H1 (cell line): ENCODE results near the gene CHST11. TPM values are rescaled to one million over a fixed set of nuclear protein-coding genes. Genes with fewer than 3 reads are reported as not detected.

Experiments
- CTCF ChIA-PET: fragments of 300-600 bp; sonication (Branson Sonifier 250); formaldehyde crosslinking; loops from one replicate; lab custom pipeline; 2021; ENCODE audit not compliant: partially characterized antibody; lab: Charles Lee
- POLR2A ChIA-PET: fragments of 300-600 bp; sonication (Branson Sonifier 250); formaldehyde crosslinking; loops from one replicate; lab custom pipeline; 2021; ENCODE audit warnings: inconsistent platforms; ENCODE audit not compliant: partially characterized antibody; lab: Charles Lee
- DNase-seq, 2 experiments: peaks; one replicate each; pipeline versions ENCODE4 v3.0.0 to v3.0.0-alpha.2; 2010 to 2022; ENCODE audit warnings: low spot score in 2 of 2, low read depth in 1 of 2, mixed read lengths in 1 of 2
- FAIRE-seq: peaks from 2 replicates; lab custom pipeline; 2011; peaks lifted over from hg19 to GRCh38; lab: Jason Lieb, UNC
- H2AFZ ChIP-seq: 2 replicates; pipeline ENCODE4 v1.8.1; 2012; ENCODE audit warnings: low read length, inconsistent platforms
- H2AK5ac ChIP-seq: 2 replicates; pipeline ENCODE4 v1.6.1; 2013; ENCODE audit warnings: low read depth, low read length
- H2BK120ac ChIP-seq: replicated peaks from 2 replicates; pipeline ENCODE3; 2013; ENCODE audit warnings: low read depth, low read length, inconsistent platforms
- H2BK12ac ChIP-seq: 2 replicates; pipeline ENCODE4 v1.6.1; 2013; ENCODE audit warnings: low read depth, low read length
- H2BK15ac ChIP-seq: 2 replicates; pipeline ENCODE4 v1.6.1; 2013; ENCODE audit warnings: low read length
- H2BK20ac ChIP-seq: 2 replicates; pipeline ENCODE4 v1.6.1; 2013; ENCODE audit warnings: low read length
- H2BK5ac ChIP-seq: 2 replicates; pipeline ENCODE4 v1.6.1; 2013; ENCODE audit warnings: low read depth, low read length
- H3K14ac ChIP-seq: 2 replicates; pipeline ENCODE4 v1.6.1; 2013; ENCODE audit warnings: inconsistent platforms; ENCODE audit not compliant: insufficient read length
- H3K18ac ChIP-seq: 2 replicates; pipeline ENCODE4 v1.6.1; 2013; ENCODE audit warnings: low read length; ENCODE audit errors: extremely low read depth
- H3K23ac ChIP-seq: 2 replicates; pipeline ENCODE4 v1.6.1; 2013; ENCODE audit warnings: inconsistent platforms; ENCODE audit not compliant: insufficient read length
- H3K23me2 ChIP-seq: 2 replicates; pipeline ENCODE4 v1.6.1; 2013; ENCODE audit warnings: low read depth, low read length
- H3K27ac ChIP-seq: 2 replicates; pipeline ENCODE4 v1.6.1; 2011; ENCODE audit warnings: low read depth, low read length, inconsistent platforms
- H3K27me3 ChIP-seq, 4 experiments: replicated peaks in 1 of 4; 1 replicate in 1 of 4; 2 replicates in 3 of 4; pipeline versions ENCODE4 v1.6.1 to v1.8.1; 2011 to 2013; ENCODE audit warnings: low read length in 3 of 4, mild to moderate bottlenecking in 3 of 4, inconsistent platforms in 2 of 4, mixed read lengths in 2 of 4, moderate library complexity in 1 of 4; ENCODE audit not compliant: control insufficient read depth in 3 of 4, insufficient read depth in 3 of 4; ENCODE audit errors: extremely low read depth in 1 of 4
- H3K36me3 ChIP-seq, 4 experiments: 2 replicates each; pipeline versions ENCODE4 v1.6.1 to v1.8.1; 2011 to 2013; ENCODE audit warnings: mild to moderate bottlenecking in 4 of 4, low read length in 3 of 4, moderate library complexity in 2 of 4, control low read depth in 1 of 4, inconsistent platforms in 1 of 4; ENCODE audit not compliant: insufficient read depth in 4 of 4, control insufficient read depth in 2 of 4
- H3K4ac ChIP-seq: replicated peaks from 2 replicates; pipeline ENCODE3; 2013; ENCODE audit warnings: low read length, low read depth, mixed read lengths, inconsistent platforms; ENCODE audit not compliant: insufficient read length
- H3K4me1 ChIP-seq, 4 experiments: replicated peaks in 1 of 4; 1 replicate in 1 of 4; 2 replicates in 3 of 4; pipeline versions ENCODE4 v1.6.1 to v1.8.1; 2011 to 2013; ENCODE audit warnings: low read length in 3 of 4, inconsistent platforms in 2 of 4, mixed read lengths in 1 of 4; ENCODE audit not compliant: insufficient read depth in 4 of 4, control insufficient read depth in 3 of 4
- H3K4me2 ChIP-seq, 2 experiments: 2 replicates each; pipeline versions ENCODE4 v1.6.1 to v1.8.1; 2011 to 2013; ENCODE audit warnings: low read depth in 2 of 2, low read length in 2 of 2, control low read depth in 1 of 2, inconsistent platforms in 1 of 2, mild to moderate bottlenecking in 1 of 2; ENCODE audit not compliant: insufficient read depth in 1 of 2
- H3K4me3 ChIP-seq, 4 experiments: fragments of 200-600, 300-600 bp in 1 of 4; sonication (generic), shearing (Covaris generic), sonication (Bioruptor Twin) in 1 of 4; 2 replicates each; pipeline versions ENCODE4 v1.5.1 to v1.8.1; 2011 to 2016; ENCODE audit warnings: low read length in 4 of 4, low read depth in 3 of 4, control low read depth in 2 of 4, inconsistent platforms in 2 of 4, mild to moderate bottlenecking in 2 of 4, mixed read lengths in 1 of 4, moderate library complexity in 1 of 4; ENCODE audit not compliant: insufficient read depth in 2 of 4; ENCODE audit errors: extremely low read depth in 1 of 4
- H3K56ac ChIP-seq: replicated peaks from 2 replicates; pipeline ENCODE3; 2013; ENCODE audit warnings: low read depth, mild to moderate bottlenecking, mixed read lengths, low read length, inconsistent platforms; ENCODE audit not compliant: insufficient read length
- H3K79me1 ChIP-seq: 2 replicates; pipeline ENCODE4 v1.6.1; 2013; ENCODE audit warnings: low read depth, low read length, control low read depth
- H3K79me2 ChIP-seq, 2 experiments: 2 replicates each; pipeline versions ENCODE4 v1.6.1 to v1.8.1; 2012 to 2013; ENCODE audit warnings: low read length in 2 of 2, mild to moderate bottlenecking in 2 of 2, inconsistent platforms in 1 of 2; ENCODE audit not compliant: insufficient read depth in 2 of 2, control insufficient read depth in 1 of 2
- H3K9ac ChIP-seq, 4 experiments: replicated peaks in 1 of 4; 1 replicate in 1 of 4; 2 replicates in 3 of 4; pipeline versions ENCODE4 v1.6.1 to v1.8.1; 2011 to 2013; ENCODE audit warnings: low read depth in 3 of 4, low read length in 3 of 4, control low read depth in 2 of 4, mild to moderate bottlenecking in 2 of 4, moderate library complexity in 2 of 4, inconsistent platforms in 1 of 4; ENCODE audit errors: extremely low read depth in 1 of 4
- H3K9me3 ChIP-seq, 2 experiments: 2 replicates each; pipeline versions ENCODE4 v1.6.1 to v1.8.1; 2012 to 2013; ENCODE audit warnings: mild to moderate bottlenecking in 2 of 2, moderate library complexity in 2 of 2, control low read depth in 1 of 2, inconsistent platforms in 1 of 2, low read depth in 1 of 2, low read length in 1 of 2, mixed read lengths in 1 of 2; ENCODE audit not compliant: insufficient read depth in 2 of 2
- H4K20me1 ChIP-seq, 2 experiments: replicated peaks in 1 of 2; 2 replicates each; pipeline versions ENCODE3 to v1.8.1; 2011 to 2013; ENCODE audit warnings: inconsistent platforms in 2 of 2, low read length in 2 of 2, mild to moderate bottlenecking in 1 of 2; ENCODE audit not compliant: insufficient read depth in 2 of 2, control insufficient read depth in 1 of 2
- H4K5ac ChIP-seq: 2 replicates; pipeline ENCODE4 v1.6.1; 2013; ENCODE audit warnings: low read length, low read depth, mixed read lengths, inconsistent platforms; ENCODE audit not compliant: insufficient read length
- H4K8ac ChIP-seq: 2 replicates; pipeline ENCODE4 v1.8.0; 2013; ENCODE audit warnings: mild to moderate bottlenecking, moderate library complexity, low read length, inconsistent platforms; ENCODE audit not compliant: insufficient read depth; ENCODE audit errors: extremely low read depth
- H4K91ac ChIP-seq: replicated peaks from 2 replicates; pipeline ENCODE3; 2013; ENCODE audit warnings: low read length, mixed read lengths, inconsistent platforms; ENCODE audit not compliant: insufficient read length
- FOSL1 ChIP-seq: IDR thresholded peaks from 2 replicates; pipeline ENCODE4 v1.6.1; 2011; ENCODE audit warnings: mild to moderate bottlenecking, low read depth, low read length, moderate library complexity; ENCODE audit not compliant: insufficient read depth
- JUN ChIP-seq: IDR thresholded peaks from 2 replicates; pipeline ENCODE4 v1.6.1; 2011; ENCODE audit warnings: low read depth, mild to moderate bottlenecking, improper control_type of control experiment, low read length
- KDM1A ChIP-seq: fragments of 200-600, 300-600 bp; sonication (generic); IDR thresholded peaks from 2 replicates; pipeline ENCODE4 v1.7.1; 2016; ENCODE audit warnings: mild to moderate bottlenecking, low read length, borderline replicate concordance
- POU5F1 ChIP-seq: IDR thresholded peaks from 2 replicates; pipeline ENCODE4 v1.6.1; 2011; ENCODE audit warnings: low read depth, mild to moderate bottlenecking, low read length, moderate library complexity
- RAD21 ChIP-seq, 2 experiments: IDR thresholded peaks in 1 of 2; conservative IDR thresholded peaks in 1 of 2; 2 replicates each; pipeline ENCODE4 v1.6.1; 2011; ENCODE audit warnings: low read depth in 2 of 2, low read length in 2 of 2, improper control_type of control experiment in 1 of 2, inconsistent platforms in 1 of 2, mild to moderate bottlenecking in 1 of 2, moderate library complexity in 1 of 2
- SIN3A ChIP-seq, 2 experiments: IDR thresholded peaks in 1 of 2; conservative IDR thresholded peaks in 1 of 2; 2 replicates each; pipeline ENCODE4 v1.6.1; 2011 to 2012; ENCODE audit warnings: low read length in 2 of 2, improper control_type of control experiment in 1 of 2, low read depth in 1 of 2, mild to moderate bottlenecking in 1 of 2
- SP4 ChIP-seq: IDR thresholded peaks from 2 replicates; pipeline ENCODE4 v1.6.1; 2012; ENCODE audit warnings: low read length, inconsistent platforms
- WGBS, 2 experiments: shearing (Covaris generic) in 1 of 2; methylation state at CpG; one replicate each; pipeline versions ENCODE4 v1.1.6 to v1.1.7; 2013 to 2015; ENCODE audit warnings: low lambda C conversion rate in 2 of 2, mixed read lengths in 2 of 2, inconsistent platforms in 1 of 2, low coverage in 1 of 2, missing lambda C conversion rate in 1 of 2; ENCODE audit not compliant: insufficient replicate concordance in 2 of 2, insufficient coverage in 1 of 2, insufficient read length in 1 of 2; ENCODE audit errors: extremely low coverage in 1 of 2, missing lambda C conversion rate in 1 of 2; 5-methylcytosine and 5-hydroxymethylcytosine counted together
- polyA plus RNA-seq, 7 experiments: library from polyadenylated mRNA; depleted of rRNA in 3 of 7; stranded (reverse) in 5 of 7; unstranded in 2 of 7; fragments of >200 nt in 5 of 7; fragments of 200-250 nt in 2 of 7; gene quantifications; 1 replicate in 5 of 7; 2 replicates in 1 of 7; 4 replicates in 1 of 7; pipeline versions ENCODE4 v1.2.1 to v1.2.3, GENCODE V29; 2011 to 2013; ENCODE audit warnings: missing spikeins in 2 of 7, mixed read lengths in 2 of 7
- total RNA-seq: library from RNA; stranded (reverse); fragmentation: NEBNext Ultra II Directional; extraction: Animal tissue kit (Norgen Biotek cat#: 25700); gene quantifications from 2 replicates; pipeline ENCODE4 v1.2.1, GENCODE V29; 2021

CHST11 gene
- total and polyA plus RNA-seq, 2 of the 8 experiments (the other 6 are each of a cell fraction or from before 2014, with no cell fraction given) = 14.4 to 20.8 TPM

GRCh38 chr12:104672501-104673265 lies 215.9 kb downstream of the CHST11 start:
- CTCF ChIA-PET = interaction anchor here (0.8 to 2.0 kb wide), 3 partner anchors 18 to 378 kb away, joined by 3 to 6 read pairs (median 5); no protein-coding TSS in a partner anchor
- Histone ChIP-seq H3K4me3 (no peak overlapping the region), H3K9ac (no peak overlapping the region)

More at GRCh38 chr12:104672501-104673265, 215.9 kb downstream of the CHST11 start:
- H3K79me2 ChIP-seq = no peaks in the 10 kb centered on the region; a peak in 1 of 4 replicates
- H2BK15ac ChIP-seq = 0 out of 2 replicates have a peak overlapping the region, but pooled peaks have one; percentile 33
- H4K20me1 ChIP-seq = peaks cover 0 to 5% of the 10 kb centered on the region in 2 experiments
- no peak overlapping the region for H3K18ac ChIP-seq
- peaks cover 5% of the 10 kb centered on the region; the same call in 1 of the 2 replicates for H3K23me2 ChIP-seq
- no peak for DNase-seq
- no peak overlapping the region for H2AFZ ChIP-seq
- H3K4ac ChIP-seq = no peak overlapping the region
- H4K5ac ChIP-seq = no peak overlapping the region
- no peak overlapping the region for H4K8ac ChIP-seq
- no peak overlapping the region for H3K23ac ChIP-seq
- H3K79me1 ChIP-seq = no peaks in the 10 kb centered on the region
- no peak overlapping the region for H2AK5ac ChIP-seq
- POLR2A ChIA-PET = interaction anchor here (0.9 kb wide), 1 partner anchor 18 kb away, joined by 4 read pairs; no protein-coding TSS in a partner anchor
- H3K14ac ChIP-seq = no peak overlapping the region
- no peak overlapping the region for H2BK5ac ChIP-seq
- no peaks in the 10 kb centered on the region for H3K9me3 ChIP-seq
- H3K4me2 ChIP-seq = no peak overlapping the region
- H4K91ac ChIP-seq = no peak overlapping the region
- no peak for FAIRE-seq
- H2BK12ac ChIP-seq = no peak overlapping the region
- TF ChIP-seq SP4 (no peak), RAD21 (IDR thresholded peaks at IDR 0.05 in 1 of 2, conservative IDR thresholded peaks at IDR 0.05 in 1 of 2; ENCODE audit: low read depth in 2 of 2, low read length in 2 of 2) (no peak), FOSL1 (no peak), JUN (no peak), KDM1A (no peak), POU5F1 (no peak), SIN3A (conservative IDR thresholded peaks at IDR 0.05 in 1 of 2, IDR thresholded peaks at IDR 0.05 in 1 of 2; ENCODE audit: low read depth in 1 of 2, low read length in 2 of 2) (no peak)
- TF ChIP-seq, all 59 proteins: peak for 0
- Histone ChIP-seq H3K56ac (no peak overlapping the region), H3K36me3 (no peaks in the 10 kb centered on the region; a peak in 1 of 8 replicates), H3K27me3 (no peaks in the 10 kb centered on the region), H3K27ac (no peak overlapping the region), H3K4me1 (peaks cover 0 to 15% (median 8%) of the 10 kb centered on the region in 4 experiments; a peak in 6 of 7 replicates), H2BK120ac (no peak overlapping the region), H2BK20ac (no peak overlapping the region; the same call in 1 of the 2 replicates)
- 82% methylated on average over 10 of the region's 10 CpGs; no CpG with 5 or more reads in 1 of the 2 experiments for WGBS, 2 experiments
